NCI-H524 treated with DMSO at 0.1 percent for 48 hours (cell line): ENCODE measurements around the gene LHFPL6.

ENCODE experiments used
- DNase-seq: peaks from one replicate; lab custom pipeline; 2025; lab: John Stamatoyannopoulos, UW

Gene LHFPL6

GRCh38 chr13:39602614-39603366 is at the start of gene LHFPL6:
LHFPL6 (minus strand) TSS chr13:39603193.
- DNase-seq, result no peak

- DNase-seq, result no peak
Observed at GRCh38 chr13:39646122-39646521, 43.1 kb upstream of the LHFPL6 start.

DNA sequence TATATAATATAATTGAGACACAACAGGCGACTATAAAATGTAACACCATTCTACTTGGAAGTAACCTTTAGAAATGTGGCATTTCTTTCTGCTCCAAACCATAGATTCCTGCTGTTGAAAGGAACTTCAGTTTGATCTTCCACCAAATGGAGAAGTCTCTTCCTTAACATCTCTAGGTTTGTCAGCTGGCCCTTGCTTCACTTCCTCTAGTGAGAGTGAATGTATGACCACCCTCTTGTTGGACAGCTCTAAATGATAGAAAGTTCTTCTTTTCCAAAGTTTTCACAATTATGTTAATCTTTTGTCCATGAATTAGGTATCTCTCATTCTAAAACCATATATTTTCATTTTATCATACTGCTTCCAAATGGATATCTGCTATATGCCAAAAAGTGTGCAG is 38.7 kb upstream of the LHFPL6 start:
- no peak for DNase-seq

DNA sequence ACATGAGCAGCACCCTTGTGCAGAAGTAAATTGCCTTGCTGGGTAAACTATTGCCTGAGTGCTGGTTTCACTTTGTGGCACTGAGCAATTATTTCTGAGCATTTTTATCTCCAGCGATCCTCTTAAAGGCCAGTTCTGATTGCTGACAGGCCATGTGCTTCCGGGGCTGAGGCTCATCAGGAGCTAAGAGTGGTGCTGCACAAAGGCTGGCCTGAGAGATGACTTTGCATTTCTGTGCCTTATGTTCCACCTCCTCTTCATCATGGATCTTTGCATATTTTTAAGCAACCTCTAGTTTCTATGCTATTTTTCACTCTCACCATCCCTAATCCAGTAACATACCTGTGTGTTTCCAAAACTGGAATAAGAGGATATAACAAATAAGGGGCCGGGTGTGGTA is 34.9 kb upstream of the LHFPL6 start:
- no peak for DNase-seq

GRCh38 chr13:39635564-39635963 is 32.6 kb upstream of the LHFPL6 start:
- DNase-seq, result no peak

- DNase-seq, result no peak
Observed at GRCh38 chr13:39632994-39633393, 30.0 kb upstream of the LHFPL6 start.

DNA sequence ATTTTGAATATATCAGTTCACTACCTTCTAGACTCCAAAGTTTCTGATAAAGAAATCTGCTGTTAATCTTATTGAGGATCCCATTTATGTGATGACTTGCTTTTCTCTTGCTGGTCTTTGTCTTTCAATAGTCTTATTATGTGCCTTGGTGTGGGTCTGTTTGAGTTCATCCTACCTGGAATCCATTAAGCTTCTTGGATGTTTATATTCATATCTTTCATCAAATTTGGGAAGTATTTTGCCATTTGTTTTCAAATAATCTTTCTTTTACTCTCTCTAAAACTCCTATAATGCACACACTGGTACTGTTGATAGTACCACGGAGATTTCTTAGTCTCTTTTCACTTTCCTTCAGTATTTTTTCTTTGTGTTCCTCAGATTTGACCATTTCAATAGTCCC is 28.3 kb upstream of the LHFPL6 start:
- no peak for DNase-seq

DNA sequence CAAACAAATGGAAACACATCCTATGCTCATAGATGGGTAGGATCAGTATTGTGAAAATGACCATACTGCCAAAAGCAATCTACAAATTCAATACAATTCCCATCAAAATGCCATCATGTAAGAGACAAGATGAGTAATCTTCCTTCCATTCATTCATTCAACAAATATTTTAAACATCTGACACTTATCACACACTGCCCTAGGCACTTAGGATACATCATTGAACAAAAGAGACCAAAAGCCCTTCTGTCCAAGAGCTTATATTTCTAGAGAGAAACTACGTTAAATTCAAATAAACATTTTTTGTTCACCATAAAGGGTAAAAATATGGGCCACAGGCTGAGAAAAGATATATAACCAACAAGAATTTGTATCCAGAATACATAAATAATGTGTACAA is 20.5 kb upstream of the LHFPL6 start:
- DNase-seq, result no peak

GRCh38 chr13:39618561-39618960 is 15.6 kb upstream of the LHFPL6 start:
- no peak for DNase-seq

- peak; percentile 33 for DNase-seq
Observed at GRCh38 chr13:39616087-39616694, 13.2 kb upstream of the LHFPL6 start.

- DNase-seq, result no peak
Observed at GRCh38 chr13:39612023-39612637, 9.1 kb upstream of the LHFPL6 start.

DNA sequence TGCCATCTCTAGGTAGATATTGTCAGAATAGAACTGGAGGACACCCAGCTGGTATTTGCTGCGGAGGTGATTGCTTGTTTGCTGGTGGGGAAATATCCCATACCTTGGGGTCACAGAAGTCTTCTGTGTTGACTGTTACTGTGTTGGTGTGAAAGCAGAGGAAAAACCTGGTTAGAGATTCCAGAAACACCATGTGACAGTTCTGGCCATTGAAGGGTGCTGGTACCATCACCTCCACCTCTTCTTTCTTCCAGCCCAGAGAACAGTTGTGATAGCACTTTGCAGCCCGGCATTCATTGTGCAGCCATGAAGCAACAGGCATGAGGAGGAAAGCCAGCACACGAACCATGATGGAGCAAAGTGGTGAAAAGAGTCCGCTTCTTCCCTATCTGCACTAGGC is 4.9 kb upstream of the LHFPL6 start:
- no peak for DNase-seq

GRCh38 chr13:39605677-39606320 is 2.8 kb upstream of the LHFPL6 start:
- no peak for DNase-seq

DNA sequence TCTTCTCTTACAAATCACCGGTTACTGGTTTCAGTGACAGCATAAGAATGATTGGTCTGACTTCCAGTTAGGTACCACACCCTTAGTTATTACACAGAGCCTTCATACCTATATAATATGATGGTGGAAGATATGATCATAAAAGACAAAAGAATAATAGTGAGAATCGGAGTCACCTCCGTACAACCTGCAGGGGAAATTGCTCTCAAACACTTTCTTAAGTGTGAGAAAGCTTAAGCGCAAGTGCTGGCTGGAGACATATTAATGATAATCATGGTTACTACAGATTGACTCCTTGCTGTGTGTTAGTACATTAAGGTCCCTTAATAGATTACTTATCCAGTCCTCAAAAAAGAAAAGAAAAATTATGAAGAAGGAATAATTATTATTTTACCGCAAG is 1.8 kb upstream of the LHFPL6 start:
- no peak for DNase-seq

DNA sequence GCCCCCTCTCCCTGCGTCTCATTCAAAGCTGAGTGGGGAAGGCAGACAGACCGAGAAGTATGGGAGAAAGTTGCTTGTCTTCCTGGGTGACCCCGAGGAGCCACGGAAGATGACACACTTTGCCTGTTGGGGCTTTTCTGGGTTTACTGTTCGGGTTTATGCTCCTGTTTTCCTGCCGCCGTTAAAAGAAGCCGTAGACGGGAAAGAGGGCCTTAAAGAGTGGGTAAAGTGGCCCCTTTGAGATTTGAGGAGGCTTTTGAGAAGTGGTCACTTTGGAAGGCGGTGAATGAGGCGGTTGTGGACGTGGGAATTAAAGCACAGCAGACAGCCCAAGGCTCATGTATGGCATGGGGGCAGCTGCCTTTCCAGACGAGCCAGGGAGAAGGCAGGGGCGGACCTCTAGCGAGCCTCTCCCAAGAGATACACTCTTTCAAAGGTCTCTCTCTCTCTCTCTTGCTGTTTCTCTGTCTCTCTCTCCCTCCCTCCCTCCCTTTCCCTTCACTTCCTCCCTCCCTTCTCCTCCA is 493 bp upstream of the LHFPL6 start:
- DNase-seq, result no peak

GRCh38 chr13:39602277-39602613 is 748 bp downstream of the LHFPL6 start:
- no peak for DNase-seq

GRCh38 chr13:39601636-39602035 is 1.4 kb downstream of the LHFPL6 start:
- DNase-seq, result no peak

GRCh38 chr13:39600766-39601165 is 2.2 kb downstream of the LHFPL6 start:
- no peak for DNase-seq

DNA sequence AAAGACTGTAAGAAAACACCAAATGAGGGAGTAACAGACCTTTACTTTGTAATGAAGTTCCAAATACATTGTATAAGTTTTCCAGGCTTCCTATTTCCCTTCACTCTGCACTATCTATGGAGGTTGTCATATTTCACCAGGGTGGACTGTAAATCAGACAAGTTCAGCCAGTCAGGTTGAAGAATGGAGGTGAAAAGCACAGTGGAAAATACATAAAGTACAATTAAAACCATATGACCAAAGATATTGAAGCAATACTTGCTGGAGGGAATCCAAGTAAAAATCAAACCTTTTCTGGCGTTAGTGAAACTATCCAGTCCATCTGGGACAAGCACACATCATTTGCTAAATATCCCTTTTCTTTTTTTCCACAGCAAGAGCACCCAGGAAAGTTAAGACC is 3.2 kb downstream of the LHFPL6 start:
- no peak for DNase-seq

GRCh38 chr13:39599012-39599411 is 4.0 kb downstream of the LHFPL6 start:
- no peak for DNase-seq

DNA sequence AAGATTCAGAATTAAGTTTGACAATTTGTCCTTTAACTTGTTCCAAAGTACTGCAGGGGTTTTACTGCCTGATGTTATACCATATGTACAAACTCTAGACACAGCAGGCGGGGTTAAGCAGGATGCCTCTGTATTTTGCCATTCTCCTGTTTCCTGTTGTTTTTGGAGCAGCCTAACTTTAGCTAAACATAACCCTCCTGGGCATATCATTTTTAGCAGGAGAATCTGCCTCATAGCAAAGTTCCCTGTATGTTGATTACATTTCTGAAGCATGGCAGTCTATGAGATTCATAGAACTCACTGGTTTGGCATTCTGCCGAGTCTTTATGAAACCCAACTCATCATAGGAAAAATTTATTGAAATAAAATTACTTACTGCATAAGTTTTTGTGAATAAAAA is 5.2 kb downstream of the LHFPL6 start:
- no peak for DNase-seq

- DNase-seq, result no peak
Observed at GRCh38 chr13:39596685-39597084, 6.3 kb downstream of the LHFPL6 start.

DNA sequence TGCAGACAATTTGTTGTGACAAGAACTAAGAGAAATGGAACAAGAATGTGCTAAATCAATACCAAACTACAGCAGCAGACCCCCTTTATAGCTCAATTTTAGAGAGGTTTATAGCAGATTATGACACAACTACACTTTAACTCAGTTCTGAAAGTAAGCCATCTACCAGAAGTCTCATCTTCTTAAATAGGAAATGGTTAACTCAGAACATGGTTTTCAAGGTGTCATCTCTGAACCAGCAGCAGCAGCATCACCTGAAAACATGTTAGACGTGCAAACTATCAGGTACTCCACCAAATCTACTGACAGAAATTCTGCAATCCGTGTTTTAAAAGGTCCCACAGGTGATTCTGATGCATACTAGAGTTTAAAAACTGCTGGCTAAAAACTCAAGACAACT is 6.8 kb downstream of the LHFPL6 start:
- DNase-seq, result no peak
